Measurements from ENCODE around the gene USP54. TPM values are rescaled to one million over a fixed set of nuclear protein-coding genes. Genes with fewer than 3 reads are reported as not detected.

Gene USP54
- polyA plus RNA-seq, 1 of the 3 experiments (the other 2 are of a cell fraction): 6.5 TPM

GRCh38 chr10:73469579-73469978 lies 121.6 kb downstream of the USP54 start (continued):
- TF ChIP-seq CTCF (IDR thresholded peaks at IDR 0.05) (no peak), FOXM1 (IDR thresholded peaks at IDR 0.05; ENCODE audit: low read depth) (no peak)

GRCh38 chr10:73467206-73467605 lies 123.9 kb downstream of the USP54 start:
- Histone ChIP-seq H3K27ac (ENCODE audit: low read depth in 2 of 2, low read length in 1 of 2) (no peak overlapping the region), H3F3A (replicated peaks; ENCODE audit: insufficient read depth) (no peaks in the 10 kb centered on the region), H3K36me3 (replicated peaks in 1 of 2; ENCODE audit: control insufficient read depth in 1 of 2, insufficient read depth in 2 of 2, low read length in 1 of 2) (peaks cover 50 to 72% of the 10 kb centered on the region in 2 experiments), H3K4me1 (ENCODE audit: control insufficient read depth in 1 of 2, insufficient read depth in 2 of 2, low read depth in 1 of 2, low read length in 1 of 2) (peaks cover 0 to 5% of the 10 kb centered on the region in 2 experiments; a peak in 2 of 4 replicates), H3K27me3 (ENCODE audit: insufficient read depth) (no peaks in the 10 kb centered on the region), H3K9me3 (no peaks in the 10 kb centered on the region), H3K4me2 (no peak overlapping the region), H3K79me2 (ENCODE audit: insufficient read depth) (no peaks in the 10 kb centered on the region), H3K4me3 (ENCODE audit: low read depth in 2 of 2, low read length in 1 of 2) (no peak overlapping the region), H3K9ac (no peak overlapping the region), H2AFZ (ENCODE audit: low read depth) (no peak overlapping the region), H3K9me2 (no peaks in the 10 kb centered on the region), H4K20me1 (ENCODE audit: insufficient read depth) (no peaks in the 10 kb centered on the region)
- ChIA-PET POLR2A (no interaction called here), CTCF (interaction anchor here (1.0 to 1.4 kb wide), 4 partner anchors 11 to 47 kb away, joined by 3 to 4 read pairs (median 3); no protein-coding TSS in a partner anchor)
- 97% methylated on average over 2 of the region's 2 CpGs for WGBS (ENCODE audit: low lambda C conversion rate)
- TF ChIP-seq EZH2phosphoT487 (IDR thresholded peaks at IDR 0.05; ENCODE audit: borderline replicate concordance, low read depth) (no peak), RCOR1 (IDR thresholded peaks at IDR 0.05; ENCODE audit: low read length) (no peak), REST (IDR thresholded peaks at IDR 0.05; ENCODE audit: low read depth, low read length) (no peak), FOSL2 (IDR thresholded peaks at IDR 0.05; ENCODE audit: borderline replicate concordance, low read depth) (no peak), USF1 (IDR thresholded peaks at IDR 0.05; ENCODE audit: borderline replicate concordance, low read depth) (no peak), SIN3A (IDR thresholded peaks at IDR 0.05; ENCODE audit: borderline replicate concordance, low read depth, low read length) (no peak), MAX (IDR thresholded peaks at IDR 0.05; ENCODE audit: low read depth) (no peak), GABPA (IDR thresholded peaks at IDR 0.05; ENCODE audit: low read depth) (no peak), POLR2AphosphoS5 (IDR thresholded peaks at IDR 0.05; ENCODE audit: low read depth, low read length) (no peak), CTCF (IDR thresholded peaks at IDR 0.05) (no peak), GATA2 (CRISPR knock-in tag; IDR thresholded peaks at IDR 0.05) (no peak), RFX5 (IDR thresholded peaks at IDR 0.05; ENCODE audit: low read length) (no peak), TEAD4 (IDR thresholded peaks at IDR 0.05; ENCODE audit: borderline replicate concordance, insufficient read depth) (no peak), ZBTB33 (IDR thresholded peaks at IDR 0.05; ENCODE audit: borderline replicate concordance, low read depth) (no peak), JUND (IDR thresholded peaks at IDR 0.05) (no peak)
- no peak for DNase-seq
